Ramos (cell line): ENCODE data around the gene BUD31.
"Not testable (repeated sequence)": the region's sequence is repeated elsewhere in the genome, so short reads cannot be mapped to it uniquely, and the experiment has no call there.

ENCODE experiments used
- in situ Hi-C: fragments of 300-500 bp; cut with MboI; formaldehyde crosslinking; loops from one replicate; pipeline ENCODE4 v1.14.3; 2022; ENCODE audit warnings: low sequenced_read_pairs; ENCODE audit not compliant: unreplicated experiment

The BUD31 gene

DNA sequence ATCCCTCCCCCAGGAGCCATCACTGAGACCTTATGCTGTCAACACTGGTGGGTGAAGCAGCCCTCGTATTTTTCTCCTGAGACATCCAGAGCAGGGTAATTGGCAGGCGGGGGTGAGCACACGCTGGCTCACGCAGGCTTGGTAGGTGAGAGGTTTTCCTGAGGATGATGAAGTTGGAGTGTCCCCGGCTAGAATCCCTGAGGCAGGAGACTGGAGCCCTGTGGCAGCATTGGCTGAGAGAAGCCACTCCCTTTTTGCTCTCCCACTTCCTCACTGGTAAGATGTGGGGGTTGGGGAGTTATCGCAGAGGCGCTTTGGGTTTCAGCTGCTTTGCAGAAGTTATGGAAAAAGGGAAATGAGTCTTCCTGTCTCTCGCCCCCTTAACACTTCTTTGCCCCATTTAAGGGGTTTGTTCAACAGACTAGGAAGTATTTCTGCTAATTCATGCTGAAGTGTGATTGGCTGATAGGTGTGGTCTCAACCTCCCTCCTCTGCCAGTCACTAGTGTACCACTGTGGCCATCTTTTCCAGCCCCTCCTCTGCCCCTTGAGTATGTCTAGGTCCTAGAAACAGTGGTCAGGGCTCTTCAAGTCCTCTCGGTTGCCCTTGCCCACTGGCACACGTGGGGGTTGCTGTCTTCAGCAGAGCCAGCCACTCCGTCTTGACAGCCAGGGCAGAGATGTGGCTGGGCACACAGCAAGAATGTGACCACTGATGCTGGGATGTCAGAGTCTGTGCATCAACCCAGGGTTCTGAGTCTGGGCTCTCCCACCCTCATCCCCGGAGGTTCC lies 28.5 kb upstream of the BUD31 start:
- in situ Hi-C loops = no loop called here

- in situ Hi-C loops = no loop called here
Observed at GRCh38 chr7:99380823-99381663, 27.7 kb upstream of the BUD31 start.

DNA sequence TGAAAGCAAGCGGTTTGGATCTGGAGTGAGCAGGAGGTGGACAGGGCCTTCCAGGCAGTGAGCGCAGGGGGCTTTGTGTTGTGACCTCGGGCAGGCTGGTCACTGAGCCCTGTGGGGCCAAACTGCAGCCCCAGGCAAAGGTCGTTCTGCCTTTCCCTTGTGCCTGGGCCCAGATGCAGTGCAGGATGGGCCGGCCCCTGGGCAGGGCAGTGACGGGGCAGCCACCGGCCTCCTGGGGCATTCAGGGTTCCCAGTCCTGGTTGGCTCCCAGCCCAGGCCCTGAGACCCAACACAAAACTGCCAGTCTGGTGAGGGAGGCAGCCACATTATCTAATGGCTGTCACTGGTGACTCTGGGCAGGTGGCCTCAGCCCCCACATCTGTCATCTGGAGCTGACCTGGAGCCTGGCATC lies 27.1 kb upstream of the BUD31 start:
- in situ Hi-C loops = no loop called here

DNA sequence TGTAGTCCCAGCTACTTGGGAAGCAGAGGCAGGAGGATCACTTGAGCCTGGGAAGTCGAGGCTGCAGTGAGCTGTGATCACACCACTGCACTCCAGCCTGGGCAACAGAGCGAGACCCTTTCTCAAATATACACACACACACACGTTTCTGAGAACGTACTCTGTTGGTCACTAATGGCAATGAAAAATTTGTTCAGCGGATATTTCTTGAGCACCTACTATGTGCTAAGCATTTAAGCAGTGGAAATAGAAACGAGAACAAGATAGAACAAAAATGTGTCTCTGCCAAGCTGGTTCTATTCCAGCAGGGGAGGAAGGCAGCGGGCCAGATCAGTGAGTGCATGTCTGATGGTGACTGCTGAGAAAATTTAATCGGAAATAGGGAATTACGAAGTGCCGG lies 25.6 kb upstream of the BUD31 start:
- in situ Hi-C loops = no loop called here

DNA sequence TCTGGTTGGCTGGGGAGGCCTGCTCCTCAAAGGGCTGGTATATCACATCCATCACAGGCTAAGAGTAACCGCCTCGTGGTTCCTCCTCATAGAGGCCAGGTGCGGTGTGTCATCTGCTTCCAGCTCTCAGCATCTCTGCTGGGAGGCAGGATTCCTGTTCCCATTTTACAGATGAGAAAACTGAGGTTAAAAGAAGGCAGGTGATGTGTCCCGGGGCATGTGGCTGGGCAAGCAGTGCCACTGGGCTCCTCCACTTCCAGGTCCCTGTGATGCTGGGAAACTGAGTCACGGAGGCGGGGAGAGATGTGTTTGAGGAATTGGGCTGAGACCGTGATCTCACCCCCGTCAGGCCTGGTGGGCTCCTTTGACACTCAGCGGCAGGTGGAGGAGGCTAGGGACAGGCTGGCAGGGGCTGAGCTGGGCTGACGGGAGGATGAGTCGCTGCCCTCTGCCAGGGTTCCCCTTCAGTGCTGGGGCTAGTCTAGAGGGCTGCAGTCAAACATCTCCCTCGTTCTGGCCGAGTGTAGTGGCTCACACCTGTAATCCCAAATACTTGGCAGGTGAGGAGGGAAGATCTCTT lies 24.9 kb upstream of the BUD31 start:
- in situ Hi-C loops = no loop called here

DNA sequence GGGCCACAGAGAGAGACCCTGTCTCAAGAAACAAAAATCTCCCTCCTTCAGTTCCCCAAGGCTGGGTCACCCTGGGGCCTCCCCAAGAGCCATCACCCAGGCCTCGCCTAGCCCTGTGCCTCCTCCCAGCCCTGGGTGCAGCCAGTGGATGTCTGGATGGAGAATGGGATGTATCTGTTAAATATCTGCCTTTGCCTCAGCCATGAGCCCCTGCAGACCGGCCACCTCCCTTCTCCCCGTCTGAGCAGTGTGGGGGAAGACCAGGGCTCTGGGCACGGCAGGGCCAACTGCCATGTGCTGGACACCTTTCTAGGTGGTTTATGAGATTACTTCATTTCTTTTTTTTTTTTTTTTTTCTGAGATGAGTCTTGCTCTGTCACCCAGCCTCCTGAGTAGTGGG lies 24.2 kb upstream of the BUD31 start:
- in situ Hi-C loops = no loop called here

DNA sequence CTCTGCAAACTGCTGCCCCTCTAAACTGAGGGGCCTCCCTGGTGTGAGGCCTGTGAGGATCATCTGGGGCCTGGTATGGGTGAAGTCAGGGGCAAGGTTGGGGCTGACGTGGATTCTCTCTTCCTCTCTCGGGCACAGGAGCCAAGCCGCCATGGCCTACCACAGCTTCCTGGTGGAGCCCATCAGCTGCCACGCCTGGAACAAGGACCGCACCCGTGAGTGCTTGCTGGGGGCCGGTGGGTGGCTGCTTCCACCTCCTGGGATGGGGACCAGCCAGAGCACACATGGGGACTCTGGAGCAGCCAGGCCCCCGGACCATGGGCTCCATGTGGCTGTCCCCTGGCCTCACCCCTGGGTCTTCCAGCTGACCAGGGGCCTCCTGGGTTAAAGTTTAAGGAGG lies 23.2 kb upstream of the BUD31 start:
- in situ Hi-C loops = no loop called here

- in situ Hi-C loops = no loop called here
Observed at GRCh38 chr7:99386584-99387238, 22.1 kb upstream of the BUD31 start.

DNA sequence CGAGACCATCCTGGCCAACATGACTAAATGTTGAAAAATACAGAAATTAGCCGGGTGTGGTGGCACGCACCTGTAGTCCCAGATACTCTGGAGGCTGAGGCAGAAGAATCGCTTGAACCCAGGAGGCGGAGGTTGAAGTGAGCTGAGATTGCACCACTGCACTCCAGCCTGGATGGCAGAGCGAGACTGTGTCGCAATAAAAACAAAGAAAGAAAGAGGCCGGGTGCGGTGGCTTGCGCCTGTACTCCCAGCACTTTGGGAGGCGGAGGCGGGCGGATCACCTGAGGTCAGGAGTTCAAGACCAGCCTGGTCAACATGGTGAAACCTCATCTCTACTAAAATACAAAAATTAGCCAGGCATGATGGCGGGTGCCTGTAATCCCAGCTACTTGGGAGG lies 21.5 kb upstream of the BUD31 start:
- in situ Hi-C loops = not testable (repeated sequence)

GRCh38 chr7:99387912-99388311 lies 20.9 kb upstream of the BUD31 start:
- in situ Hi-C loops = no loop called here

DNA sequence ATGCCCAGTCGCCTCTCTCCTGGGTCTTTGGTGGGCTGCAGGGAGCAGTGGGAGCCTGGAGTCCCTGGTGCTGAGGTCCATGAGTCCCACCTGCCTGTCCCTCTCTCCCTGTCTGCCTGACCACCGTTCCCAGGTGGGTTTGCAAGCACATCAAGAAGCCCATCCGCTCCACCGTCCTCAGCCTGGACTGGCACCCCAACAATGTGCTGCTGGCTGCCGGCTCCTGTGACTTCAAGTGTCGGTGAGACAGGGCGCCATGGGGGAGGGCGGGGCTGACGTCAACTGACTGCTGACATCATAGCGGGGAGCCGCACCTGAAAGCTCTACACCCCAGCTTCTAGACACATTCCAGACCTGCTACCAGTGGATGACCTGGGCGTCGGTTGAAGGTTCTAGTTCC lies 19.0 kb upstream of the BUD31 start:
- in situ Hi-C loops = no loop called here

- in situ Hi-C loops = no loop called here
Observed at GRCh38 chr7:99390941-99391602, 17.7 kb upstream of the BUD31 start.

DNA sequence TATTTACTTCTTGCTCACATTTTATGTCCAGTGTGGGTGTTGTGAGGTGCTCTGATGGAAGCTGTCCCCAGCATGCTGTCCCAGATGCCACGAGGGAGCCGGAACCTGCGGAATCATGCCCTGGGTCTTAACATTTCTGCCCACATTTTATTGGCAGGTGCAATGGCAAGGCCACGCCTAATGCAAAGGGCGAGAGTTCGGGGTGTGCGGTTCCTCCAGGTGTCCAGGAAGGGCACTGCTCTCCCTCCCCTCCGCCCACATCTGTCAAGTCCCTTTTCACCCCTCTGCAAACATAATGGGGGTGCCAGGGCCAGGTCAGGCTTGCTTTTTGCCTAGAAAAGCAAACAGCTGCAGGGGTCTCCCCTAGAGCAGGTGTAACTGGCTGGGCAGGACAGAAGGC lies 16.7 kb upstream of the BUD31 start:
- in situ Hi-C loops = no loop called here

DNA sequence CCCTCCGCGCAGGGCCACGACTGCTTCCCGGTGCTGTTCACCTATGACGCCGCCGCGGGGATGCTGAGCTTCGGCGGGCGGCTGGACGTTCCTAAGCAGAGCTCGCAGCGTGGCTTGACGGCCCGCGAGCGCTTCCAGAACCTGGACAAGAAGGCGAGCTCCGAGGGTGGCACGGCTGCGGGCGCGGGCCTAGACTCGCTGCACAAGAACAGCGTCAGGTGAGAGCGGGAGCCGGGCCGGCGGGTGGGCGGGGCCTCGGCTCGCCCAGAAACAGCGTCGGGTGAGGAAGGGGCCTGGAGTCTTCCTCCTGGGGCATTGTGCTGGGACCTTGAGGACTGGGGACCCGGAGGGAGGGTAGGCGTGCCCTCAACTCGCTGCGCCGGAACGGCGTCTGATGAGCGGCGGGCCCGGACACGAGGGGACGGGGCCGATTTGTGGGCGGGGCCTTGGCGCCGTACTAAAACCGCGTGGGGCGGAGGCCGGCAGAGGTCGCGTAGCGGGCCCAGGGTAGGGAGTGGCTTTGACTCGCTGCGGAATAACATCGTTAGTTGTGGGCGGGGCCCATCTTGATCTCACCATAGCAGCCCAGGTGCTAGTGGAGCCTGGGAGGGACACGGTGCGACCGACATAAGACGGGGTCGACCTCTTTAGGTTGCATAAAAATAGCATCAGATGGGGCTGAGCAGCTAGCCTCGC lies 16.0 kb upstream of the BUD31 start:
- in situ Hi-C loops = no loop called here

GRCh38 chr7:99393355-99394187 lies 15.2 kb upstream of the BUD31 start:
- in situ Hi-C loops = no loop called here

GRCh38 chr7:99394188-99394502 lies 14.6 kb upstream of the BUD31 start:
- in situ Hi-C loops = no loop called here

GRCh38 chr7:99395616-99396327 lies 13.0 kb upstream of the BUD31 start:
- in situ Hi-C loops = no loop called here
